CD14-positive monocyte (primary cell): ENCODE results near the gene DNAAF5. TPM values are rescaled to one million over a fixed set of nuclear protein-coding genes. Genes with fewer than 3 reads are reported as not detected.

ENCODE experiments used
- DNase-seq, 3 donors: peaks; one replicate each; pipeline ENCODE4 v3.0.0-alpha.2; 2011 to 2022
- H2AFZ ChIP-seq: 2 replicates; pipeline ENCODE4 v1.6.0; 2012; ENCODE audit warnings: mild to moderate bottlenecking, low read depth, low read length, inconsistent platforms; ENCODE audit not compliant: insufficient read depth, poor library complexity, severe bottlenecking
- H3K27ac ChIP-seq, 2 donors: 1 replicate in 1 of 2; 2 replicates in 1 of 2; pipeline ENCODE4 v1.5.1; 2012 to 2013; ENCODE audit warnings: low read length in 2 of 2, control low read depth in 1 of 2, inconsistent platforms in 1 of 2, low read depth in 1 of 2, mild to moderate bottlenecking in 1 of 2
- H3K27me3 ChIP-seq, 2 donors: one replicate each; pipeline versions ENCODE4 v1.6.0 to v1.6.1; 2011 to 2013; ENCODE audit warnings: low read length in 2 of 2; ENCODE audit not compliant: control insufficient read depth in 2 of 2, insufficient read depth in 2 of 2
- H3K36me3 ChIP-seq, 2 donors: replicated peaks in 1 of 2; 1 replicate in 1 of 2; 2 replicates in 1 of 2; pipeline versions ENCODE4 v1.5.1 to v1.6.1; 2012 to 2013; ENCODE audit warnings: low read length in 2 of 2, control low read depth in 1 of 2, inconsistent platforms in 1 of 2, mild to moderate bottlenecking in 1 of 2; ENCODE audit not compliant: insufficient read depth in 2 of 2, control insufficient read depth in 1 of 2
- H3K4me1 ChIP-seq, 2 donors: 1 replicate in 1 of 2; 2 replicates in 1 of 2; pipeline versions ENCODE4 v1.5.1 to v1.6.1; 2012 to 2013; ENCODE audit warnings: low read length in 2 of 2, control low read depth in 1 of 2, inconsistent platforms in 1 of 2, mild to moderate bottlenecking in 1 of 2, moderate library complexity in 1 of 2; ENCODE audit not compliant: insufficient read depth in 2 of 2, control insufficient read depth in 1 of 2
- H3K4me2 ChIP-seq: replicated peaks from 2 replicates; pipeline ENCODE3; 2012; ENCODE audit warnings: low read length, moderate library complexity, mild to moderate bottlenecking; ENCODE audit not compliant: poor library complexity, severe bottlenecking; ENCODE audit errors: extremely low read depth
- H3K4me3 ChIP-seq, 3 experiments: fragments of 200-600 bp in 1 of 3; sonication (generic) in 1 of 3; replicated peaks in 1 of 3; 1 replicate in 2 of 3; 2 replicates in 1 of 3; pipeline ENCODE4 v1.5.1; 2011 to 2013; ENCODE audit warnings: low read length in 3 of 3, mild to moderate bottlenecking in 3 of 3, control low read depth in 2 of 3, low read depth in 2 of 3, inconsistent platforms in 1 of 3, moderate library complexity in 1 of 3
- H3K79me2 ChIP-seq: 2 replicates; pipeline ENCODE4 v1.6.0; 2012; ENCODE audit warnings: mild to moderate bottlenecking, control low read depth, inconsistent platforms, low read length, moderate library complexity; ENCODE audit not compliant: insufficient read depth
- H3K9ac ChIP-seq: 2 replicates; pipeline ENCODE4 v1.6.0; 2017; ENCODE audit warnings: low read length, mild to moderate bottlenecking; ENCODE audit not compliant: insufficient read depth, poor library complexity, severe bottlenecking
- H3K9me3 ChIP-seq, 2 donors: replicated peaks in 1 of 2; 1 replicate in 1 of 2; 2 replicates in 1 of 2; pipeline versions ENCODE4 v1.5.1 to v1.6.1; 2012 to 2013; ENCODE audit warnings: low read length in 2 of 2, control low read depth in 1 of 2; ENCODE audit not compliant: control insufficient read depth in 1 of 2, insufficient read depth in 1 of 2
- H4K20me1 ChIP-seq: 2 replicates; pipeline ENCODE4 v1.6.0; 2012; ENCODE audit warnings: mild to moderate bottlenecking, low read length, control low read depth, moderate library complexity; ENCODE audit not compliant: insufficient read depth
- H3K27ac Mint-ChIP-seq, 7 donors: one replicate each; pipeline ENCODE4 v1.8.0; 2020; ENCODE audit warnings: mild to moderate bottlenecking in 7 of 7, mixed read lengths in 7 of 7, moderate library complexity in 6 of 7, inconsistent platforms in 2 of 7
- H3K27me3 Mint-ChIP-seq, 3 donors: one replicate each; pipeline ENCODE4 v1.8.0; 2021 to 2022; ENCODE audit warnings: low read depth in 3 of 3, mild to moderate bottlenecking in 3 of 3, mixed read lengths in 3 of 3, moderate library complexity in 3 of 3, inconsistent platforms in 1 of 3
- H3K36me3 Mint-ChIP-seq, 2 donors: one replicate each; pipeline ENCODE4 v1.8.0; 2020; ENCODE audit warnings: mixed read lengths in 2 of 2, inconsistent platforms in 1 of 2, mild to moderate bottlenecking in 1 of 2
- H3K4me1 Mint-ChIP-seq: one replicate; pipeline ENCODE4 v1.8.0; 2020; ENCODE audit warnings: mild to moderate bottlenecking, mixed read lengths
- H3K4me3 Mint-ChIP-seq, 2 donors: one replicate each; pipeline ENCODE4 v1.8.0; 2020; ENCODE audit warnings: mild to moderate bottlenecking in 2 of 2, mixed read lengths in 2 of 2, moderate library complexity in 1 of 2
- H3K9me3 Mint-ChIP-seq, 7 donors: one replicate each; pipeline ENCODE4 v1.8.0; 2020 to 2022; ENCODE audit warnings: mixed read lengths in 7 of 7, mild to moderate bottlenecking in 6 of 7, moderate library complexity in 6 of 7, inconsistent platforms in 2 of 7
- WGBS: methylation state at CpG from one replicate; pipeline ENCODE4 v1.1.5; 2013; ENCODE audit warnings: missing lambda C conversion rate; ENCODE audit not compliant: insufficient coverage; 5-methylcytosine and 5-hydroxymethylcytosine counted together
- intact Hi-C, 2 donors: fragments of 100-400 bp; cut with micrococcal nuclease; formaldehyde crosslinking; loops; one replicate each; pipeline versions ENCODE4 v1.15.0 to v1.15.1; 2023
- polyA plus RNA-seq, 3 donors: library from polyadenylated mRNA; depleted of rRNA in 1 of 3; unstranded in 2 of 3; stranded (reverse) in 1 of 3; fragments of 300-500 nt in 2 of 3; fragments of >200 nt in 1 of 3; fragmentation: Illumina TruSeq in 2 of 3; gene quantifications; 1 replicate in 2 of 3; 2 replicates in 1 of 3; pipeline ENCODE4 v1.2.3, GENCODE V29; 2012 to 2021
- TF ChIP-seq, protein P1 (sequence below): fragments of 200-600 bp; IDR thresholded peaks from one replicate; pipeline ENCODE4 v1.8.0; 2022; ENCODE audit warnings: antibody characterized with exemption, mild to moderate bottlenecking

DNAAF5 gene
- polyA plus RNA-seq, 3 donors, result 1.2 to 9.6 (median 2.0) TPM

DNA sequence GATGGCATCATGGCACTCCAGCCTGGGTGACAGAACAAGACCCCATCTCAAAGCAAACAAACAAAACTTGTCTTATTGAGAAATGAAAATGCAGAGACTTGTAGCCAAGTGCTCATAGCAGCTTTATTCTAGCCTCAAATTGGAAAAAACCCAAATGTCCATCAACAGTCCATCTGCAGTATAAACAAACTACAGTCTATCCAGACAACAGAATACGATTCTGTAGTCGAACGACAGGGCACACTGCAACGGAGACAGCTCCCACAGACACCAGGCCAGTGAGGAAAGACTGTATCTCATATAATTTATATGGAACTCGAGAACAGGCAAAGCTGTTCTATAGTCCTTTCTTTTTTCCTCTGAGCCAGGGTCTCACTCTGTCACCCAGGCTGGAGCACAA, 65.0 kb downstream of the DNAAF5 start:
- no peak overlapping the region for H3K4me2 ChIP-seq
- H3K4me1 Mint-ChIP-seq, result no peaks in the 10 kb centered on the region
- peaks cover 2 to 5% (median 3%) of the 10 kb centered on the region in 3 donors for H3K27me3 Mint-ChIP-seq
- no peak for DNase-seq
- H3K79me2 ChIP-seq, result no peaks in the 10 kb centered on the region
- intact Hi-C loops, result no loop called here
- H3K27ac ChIP-seq, result no peak overlapping the region
- H3K27me3 ChIP-seq, result no peaks in the 10 kb centered on the region
- H3K9ac ChIP-seq, result no peak overlapping the region
- no peaks in the 10 kb centered on the region for H3K9me3 ChIP-seq
- no peak overlapping the region for H3K4me3 Mint-ChIP-seq
- H2AFZ ChIP-seq, result no peak overlapping the region
- no peaks in the 10 kb centered on the region for H3K4me1 ChIP-seq
- H3K4me3 ChIP-seq, result no peak overlapping the region
- 100% methylated on average over 1 of the region's 5 CpGs for WGBS
- H3K36me3 Mint-ChIP-seq, result peaks cover 4 to 8% of the 10 kb centered on the region in 2 donors
- H3K27ac Mint-ChIP-seq, result no peak overlapping the region
- no peaks in the 10 kb centered on the region for H4K20me1 ChIP-seq
- H3K9me3 Mint-ChIP-seq, result peaks cover 3 to 10% (median 8%) of the 10 kb centered on the region in 7 donors
- TF ChIP-seq, protein P1, sequence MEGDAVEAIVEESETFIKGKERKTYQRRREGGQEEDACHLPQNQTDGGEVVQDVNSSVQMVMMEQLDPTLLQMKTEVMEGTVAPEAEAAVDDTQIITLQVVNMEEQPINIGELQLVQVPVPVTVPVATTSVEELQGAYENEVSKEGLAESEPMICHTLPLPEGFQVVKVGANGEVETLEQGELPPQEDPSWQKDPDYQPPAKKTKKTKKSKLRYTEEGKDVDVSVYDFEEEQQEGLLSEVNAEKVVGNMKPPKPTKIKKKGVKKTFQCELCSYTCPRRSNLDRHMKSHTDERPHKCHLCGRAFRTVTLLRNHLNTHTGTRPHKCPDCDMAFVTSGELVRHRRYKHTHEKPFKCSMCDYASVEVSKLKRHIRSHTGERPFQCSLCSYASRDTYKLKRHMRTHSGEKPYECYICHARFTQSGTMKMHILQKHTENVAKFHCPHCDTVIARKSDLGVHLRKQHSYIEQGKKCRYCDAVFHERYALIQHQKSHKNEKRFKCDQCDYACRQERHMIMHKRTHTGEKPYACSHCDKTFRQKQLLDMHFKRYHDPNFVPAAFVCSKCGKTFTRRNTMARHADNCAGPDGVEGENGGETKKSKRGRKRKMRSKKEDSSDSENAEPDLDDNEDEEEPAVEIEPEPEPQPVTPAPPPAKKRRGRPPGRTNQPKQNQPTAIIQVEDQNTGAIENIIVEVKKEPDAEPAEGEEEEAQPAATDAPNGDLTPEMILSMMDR, result no peak
- H3K36me3 ChIP-seq, result no peaks in the 10 kb centered on the region

DNA sequence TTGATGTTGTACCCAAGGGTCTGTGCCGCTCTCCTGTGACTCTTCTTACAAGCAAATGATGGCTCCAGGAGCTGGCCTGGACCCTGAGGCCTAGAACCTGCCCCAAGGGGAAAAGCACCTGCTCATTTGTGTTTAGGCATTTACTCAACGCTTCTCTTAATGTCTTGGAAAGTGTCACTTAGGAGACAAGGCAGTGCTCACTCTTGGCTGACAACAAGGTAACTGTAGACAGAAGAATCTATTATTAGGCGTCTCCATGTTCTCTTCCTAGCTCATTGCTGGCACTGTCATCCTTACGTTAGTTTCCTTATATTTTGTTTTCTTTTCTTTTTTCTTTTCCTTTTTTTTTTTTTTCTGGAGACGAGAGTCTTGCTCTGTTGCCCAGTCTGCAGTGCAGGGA, 67.7 kb downstream of the DNAAF5 start:
- H3K27ac Mint-ChIP-seq, result peak overlapping the region in 2 of 7 donors; percentile 18 to 63

More for the DNA sequence above, 67.7 kb downstream of the DNAAF5 start:
- TF ChIP-seq, protein P1, result no peak
- H3K9me3 ChIP-seq, result no peaks in the 10 kb centered on the region
- DNase-seq, result no peak
- WGBS, result 95% methylated on average over 5 of the region's 5 CpGs
- H3K27me3 ChIP-seq, result no peaks in the 10 kb centered on the region
- H3K4me3 ChIP-seq, result no peak overlapping the region
- H3K36me3 ChIP-seq, result no peaks in the 10 kb centered on the region
- Mint-ChIP-seq H3K9me3 (peaks cover 2 to 5% (median 2%) of the 10 kb centered on the region in 7 donors), H3K27me3 (peaks cover 2 to 5% (median 3%) of the 10 kb centered on the region in 3 donors), H3K36me3 (peaks cover 3 to 4% of the 10 kb centered on the region in 2 donors), H3K4me1 (peaks cover 12% of the 10 kb centered on the region), H3K4me3 (no peak overlapping the region)
- H3K27ac ChIP-seq, result no peak overlapping the region
- no peak overlapping the region for H3K4me2 ChIP-seq
- intact Hi-C loops, result no loop called here
- H3K79me2 ChIP-seq, result no peaks in the 10 kb centered on the region
- H4K20me1 ChIP-seq, result no peaks in the 10 kb centered on the region
- H3K9ac ChIP-seq, result no peak overlapping the region
- peaks cover 8 to 10% of the 10 kb centered on the region in 2 donors for H3K4me1 ChIP-seq
- no peak overlapping the region for H2AFZ ChIP-seq
